Stimulated activated naive CD8-positive, alpha-beta T cell treated with anti-CD3 and anti-CD28 coated beads, Interleukin-15, Interleukin-2, amounts not matched to agents 100 U/mL and 50 U/mL, for 24 hours (primary cell): Measurements from ENCODE around the gene PCGF2.
"Not testable (repeated sequence)": the region's sequence is repeated elsewhere in the genome, so short reads cannot be mapped to it uniquely, and the experiment has no call there.

Experiments
- ATAC-seq: fragments of 150-1000 bp; cut with Tn5 transposase; one replicate; pipeline ENCODE4 v1.10.0; 2021
- DNase-seq: peaks from one replicate; pipeline ENCODE4 v3.0.0; 2021

Gene PCGF2

GRCh38 chr17:38735161-38735997, 12.8 kb downstream of the PCGF2 start:
- DNase-seq (peak; percentile 87), ATAC-seq (no peak)

GRCh38 chr17:38733982-38734973, 13.9 kb downstream of the PCGF2 start:
- DNase-seq (peak; percentile 44), ATAC-seq (peak; percentile 43)

GRCh38 chr17:38733282-38733981, 14.7 kb downstream of the PCGF2 start:
- DNase-seq (no peak), ATAC-seq (no peak)

DNA sequence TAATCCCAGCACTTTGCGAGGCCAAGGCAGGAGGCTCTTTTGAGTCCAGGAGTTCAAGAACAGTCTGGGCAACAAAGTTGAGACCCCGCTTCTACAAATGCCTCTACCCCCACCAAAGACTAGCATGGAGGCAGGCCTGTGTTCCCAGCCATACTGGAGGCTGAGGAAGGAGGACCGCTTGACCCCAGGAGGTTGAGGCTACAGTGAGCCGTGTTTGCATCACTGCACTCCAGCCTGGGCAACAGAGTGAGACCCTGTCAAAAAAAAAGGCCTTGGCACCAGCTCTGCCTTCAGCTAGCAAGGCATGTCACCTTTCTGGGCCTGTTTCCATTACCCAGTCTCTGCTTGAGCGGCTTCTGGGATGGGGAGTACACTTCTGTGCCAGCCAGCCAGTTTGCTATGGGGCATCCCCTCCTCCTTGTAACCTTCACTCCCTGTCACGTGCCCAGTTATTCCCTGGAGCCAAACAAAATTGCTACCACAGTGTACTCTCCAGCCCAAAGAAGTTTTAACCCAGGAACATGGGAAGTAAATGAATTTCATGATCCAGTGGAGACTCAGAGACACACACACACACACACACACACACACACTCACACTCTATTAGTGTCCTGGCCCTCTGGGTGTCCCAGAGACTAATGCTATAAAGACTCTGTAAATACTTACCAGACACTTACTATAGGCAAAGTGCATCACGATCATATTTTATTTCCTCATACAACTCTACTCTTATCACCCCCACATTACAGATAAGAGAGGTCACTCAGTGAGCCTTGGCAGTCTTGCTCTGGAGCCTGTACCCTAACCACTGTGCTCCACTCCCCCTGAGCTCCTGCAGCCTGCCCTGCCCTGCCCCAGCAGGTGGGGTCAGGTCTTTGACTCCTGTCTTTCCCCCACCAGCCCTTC, 15.5 kb downstream of the PCGF2 start:
- ATAC-seq (no peak), DNase-seq (no peak)

- no peak for DNase-seq
- no peak for ATAC-seq
Observed at GRCh38 chr17:38731526-38732294, 16.4 kb downstream of the PCGF2 start.

DNA sequence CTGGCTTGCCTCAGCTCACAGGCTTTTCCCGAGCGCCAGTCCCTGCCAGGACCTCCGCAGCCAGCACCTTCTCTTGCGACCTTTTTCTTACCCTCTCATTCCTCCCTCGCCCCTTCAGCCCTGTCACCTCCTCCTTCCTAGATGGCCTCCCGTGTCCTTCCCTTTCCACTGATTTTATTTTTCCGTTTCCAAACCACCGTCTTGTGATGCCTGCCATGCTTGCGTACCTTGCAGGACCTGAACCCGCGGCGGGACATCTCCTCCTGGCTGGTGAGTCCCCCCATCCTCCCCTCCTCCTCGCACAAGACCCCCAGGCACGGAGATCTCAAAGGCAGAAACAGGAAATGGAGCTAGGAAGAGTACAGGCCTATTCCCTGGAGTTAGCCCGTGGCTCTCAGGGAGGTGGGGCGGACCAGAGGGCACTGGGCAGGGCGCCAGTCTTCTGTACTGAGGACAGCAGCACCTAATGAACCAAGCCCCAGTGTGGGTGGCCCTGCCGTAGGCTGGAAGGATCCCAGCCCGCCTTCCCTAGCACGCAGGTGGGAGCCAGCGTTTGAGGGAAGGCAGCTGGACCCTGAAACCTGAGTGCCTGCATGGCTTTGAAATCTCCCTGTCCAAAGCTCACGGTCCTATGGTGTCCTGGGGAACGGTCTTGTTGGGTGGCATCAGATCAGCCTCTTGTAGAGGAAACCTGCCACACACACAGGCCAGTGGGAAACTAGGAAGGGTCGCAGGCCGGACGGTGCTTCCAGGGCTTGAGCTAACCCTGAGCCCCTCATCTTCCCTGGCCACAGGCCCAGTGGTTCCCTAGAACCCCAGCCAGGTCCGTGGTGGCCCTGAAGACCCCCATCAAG, 17.4 kb downstream of the PCGF2 start:
- peak; percentile 52 for DNase-seq

GRCh38 chr17:38729886-38730525, 18.1 kb downstream of the PCGF2 start, which contains the start of gene CISD3:
Gene CISD3 (plus strand): TSS chr17:38730341. CDS start chr17:38730359, 18 bp downstream.
- ATAC-seq: peak; percentile 70
- DNase-seq: peak; percentile 92

More for the DNA sequence above, 17.4 kb downstream of the PCGF2 start:
- no peak for ATAC-seq

DNA sequence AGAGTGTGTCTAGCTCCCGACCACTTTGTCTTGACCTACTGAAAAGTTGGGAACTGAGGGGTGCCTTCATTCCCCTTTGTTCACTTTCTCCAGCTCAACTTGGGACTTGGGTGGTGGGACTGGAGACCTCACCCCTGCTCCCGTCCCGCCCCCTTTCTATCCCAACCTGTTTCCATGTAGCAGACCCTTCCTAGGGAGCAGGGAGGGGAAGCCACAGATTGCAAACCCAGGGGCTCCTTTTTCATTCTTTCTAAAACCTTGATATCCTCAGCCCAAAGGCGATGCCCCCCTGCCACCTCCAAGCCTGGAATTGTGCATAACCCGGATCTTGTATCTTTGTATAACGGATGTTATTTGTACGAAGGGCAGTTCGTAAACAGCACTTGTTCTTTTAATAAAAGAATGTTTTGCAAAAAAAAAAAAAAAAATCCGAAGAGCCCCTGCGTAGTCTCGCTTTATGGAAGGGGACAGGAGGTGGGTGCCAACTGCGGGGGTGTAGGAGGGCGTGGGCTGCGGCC, 18.7 kb downstream of the PCGF2 start:
- ATAC-seq (no peak), DNase-seq (no peak)

- ATAC-seq: peak; percentile 4
- peak; percentile 62 for DNase-seq
Observed at GRCh38 chr17:38728290-38728831, 19.8 kb downstream of the PCGF2 start.

DNA sequence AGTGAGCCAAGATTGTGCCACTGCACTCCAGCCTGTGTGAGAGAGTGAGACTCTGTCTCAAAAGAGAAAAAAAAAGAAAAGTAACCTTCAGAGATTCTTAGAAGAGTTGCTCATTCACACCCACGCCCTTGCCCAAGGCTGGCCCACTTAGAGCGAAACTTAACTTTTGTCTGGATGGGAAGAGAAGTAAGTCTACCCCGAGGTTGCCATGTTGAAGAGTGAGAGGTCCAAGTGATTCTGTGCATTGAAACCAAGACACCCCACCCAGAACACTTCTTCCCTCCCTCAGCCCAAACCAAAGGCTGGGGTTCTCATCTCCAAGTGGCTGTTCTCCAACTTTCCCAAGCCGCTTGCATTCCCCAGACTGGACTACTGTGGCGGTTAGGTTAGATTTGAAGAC, 20.4 kb downstream of the PCGF2 start:
- DNase-seq (peak; percentile 79), ATAC-seq (peak; percentile 57)

- not testable (repeated sequence) for DNase-seq, ATAC-seq
Observed at GRCh38 chr17:38726145-38726544, 22.0 kb downstream of the PCGF2 start.

GRCh38 chr17:38725066-38725465, 23.1 kb downstream of the PCGF2 start:
- DNase-seq: no peak
- no peak for ATAC-seq

DNA sequence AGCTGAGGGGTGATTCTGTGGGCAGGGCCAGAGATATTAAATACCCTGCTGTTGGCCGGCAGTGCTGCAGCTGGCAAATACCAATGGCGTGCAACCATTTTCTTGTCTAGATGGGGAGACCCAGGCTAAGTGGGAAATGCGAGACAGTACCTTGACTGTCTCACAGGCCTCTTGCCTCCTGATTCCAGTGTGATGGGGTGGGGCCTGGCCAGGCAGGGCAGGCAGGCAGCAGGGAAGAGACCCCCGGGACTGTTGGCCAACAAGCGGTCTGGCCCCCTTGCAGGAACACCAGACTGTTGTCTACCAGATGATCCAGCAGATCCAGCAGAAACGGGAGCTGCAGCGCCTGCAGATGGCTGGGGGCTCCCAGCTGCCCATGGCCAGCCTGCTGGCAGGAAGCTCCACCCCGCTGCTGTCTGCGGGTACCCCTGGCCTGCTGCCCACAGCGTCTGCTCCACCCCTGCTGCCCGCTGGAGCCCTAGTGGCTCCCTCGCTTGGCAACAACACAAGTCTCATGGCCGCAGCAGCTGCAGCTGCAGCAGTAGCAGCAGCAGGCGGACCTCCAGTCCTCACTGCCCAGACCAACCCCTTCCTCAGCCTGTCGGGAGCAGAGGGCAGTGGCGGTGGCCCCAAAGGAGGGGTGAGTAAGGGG, 23.7 kb downstream of the PCGF2 start:
- DNase-seq: no peak
- no peak for ATAC-seq

GRCh38 chr17:38721802-38722201, 26.3 kb downstream of the PCGF2 start:
- ATAC-seq (no peak), DNase-seq (no peak)

DNA sequence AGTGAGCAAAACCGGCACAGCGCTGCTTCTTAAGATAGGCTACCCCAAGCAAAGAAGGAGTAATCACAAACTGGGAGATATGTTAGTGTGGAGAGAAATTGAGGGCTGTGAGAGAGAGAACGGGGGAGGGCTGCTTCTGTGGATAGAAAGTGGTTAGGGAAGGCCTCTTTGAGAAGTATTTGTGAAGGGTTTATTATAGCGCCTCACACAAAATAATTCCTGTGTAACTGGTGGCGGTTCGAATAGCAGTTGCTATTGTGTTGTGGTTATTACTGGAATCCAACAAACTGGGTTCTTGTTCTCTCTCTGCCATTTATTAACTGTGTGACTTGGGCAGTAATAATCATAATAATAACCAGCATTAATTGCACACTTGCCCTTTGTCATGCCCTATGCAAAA, 27.2 kb downstream of the PCGF2 start:
- ATAC-seq (no peak), DNase-seq (no peak)

GRCh38 chr17:38719943-38720641, 28.0 kb downstream of the PCGF2 start:
- no peak for DNase-seq
- no peak for ATAC-seq
